Activated CD8-positive, alpha-beta memory T cell treated with anti-CD3 and anti-CD28 coated beads, Interleukin-2, amount 50 U/mL, for 48 hours (primary cell): Measurements from ENCODE around the gene CCL20.
"Not testable (repeated sequence)": the region's sequence is repeated elsewhere in the genome, so short reads cannot be mapped to it uniquely, and the experiment has no call there.

Experiments used
- DNase-seq: peaks from one replicate; pipeline ENCODE4 v3.0.0-alpha.2; 2020

Gene CCL20

GRCh38 chr2:227813562-227814353 is at the start of gene CCL20:
TSS of gene CCL20 (plus strand) at chr2:227813842. CDS start at chr2:227813912, 70 bp downstream.
- DNase-seq: no peak

- no peak for DNase-seq
These were observed 47.8 kb upstream of the CCL20 start for GRCh38 chr2:227765788-227766372.

GRCh38 chr2:227766373-227766883 is 47.2 kb upstream of the CCL20 start:
- DNase-seq: peak; percentile 79

- DNase-seq: no peak
These were observed 45.8 kb upstream of the CCL20 start for GRCh38 chr2:227767830-227768229.

GRCh38 chr2:227772197-227772661 is 41.4 kb upstream of the CCL20 start:
- no peak for DNase-seq

GRCh38 chr2:227772932-227773331 is 40.7 kb upstream of the CCL20 start:
- DNase-seq: no peak

GRCh38 chr2:227774011-227774624 is 39.5 kb upstream of the CCL20 start:
- no peak for DNase-seq

GRCh38 chr2:227774895-227775842 is 38.5 kb upstream of the CCL20 start:
- no peak for DNase-seq

- DNase-seq: no peak
These were observed 32.5 kb upstream of the CCL20 start for GRCh38 chr2:227780981-227781615.

- DNase-seq: no peak
These were observed 31.8 kb upstream of the CCL20 start for GRCh38 chr2:227781841-227782240.

GRCh38 chr2:227782804-227783203 is 30.8 kb upstream of the CCL20 start:
- no peak for DNase-seq

GRCh38 chr2:227783404-227784138 is 30.1 kb upstream of the CCL20 start:
- no peak for DNase-seq

- DNase-seq: no peak
These were observed 28.3 kb upstream of the CCL20 start for GRCh38 chr2:227785293-227785692.

- DNase-seq: no peak
These were observed 25.1 kb upstream of the CCL20 start for GRCh38 chr2:227788561-227789018.

- no peak for DNase-seq
These were observed 23.8 kb upstream of the CCL20 start for GRCh38 chr2:227789803-227790202.

- DNase-seq: no peak
These were observed 20.4 kb upstream of the CCL20 start for GRCh38 chr2:227793148-227793712.

GRCh38 chr2:227796045-227796711 is 17.5 kb upstream of the CCL20 start:
- no peak for DNase-seq

- DNase-seq: not testable (repeated sequence)
These were observed 16.9 kb upstream of the CCL20 start for GRCh38 chr2:227796768-227797167.

GRCh38 chr2:227799202-227799601 is 14.4 kb upstream of the CCL20 start:
- no peak for DNase-seq

- DNase-seq: no peak
These were observed 10.8 kb upstream of the CCL20 start for GRCh38 chr2:227802882-227803281.
